Endothelial cell of umbilical vein (primary cell): ENCODE data around the gene GCGR. TPM values are rescaled to one million over a fixed set of nuclear protein-coding genes. Genes with fewer than 3 reads are reported as not detected.

Source experiments
- BruUV-seq: library from RNA; stranded (reverse); fragments of 400-500 nt; replicated peaks from 2 replicates; lab custom pipeline; 2021; lab: Mats Ljungman, UMichigan
- CTCF ChIA-PET: fragments of 300-600, 350-600 bp; sonication (Branson Sonifier 250); formaldehyde crosslinking; loops from one replicate; lab custom pipeline; 2021; ENCODE audit warnings: antibody characterized with exemption, inconsistent platforms; lab: Charles Lee
- POLR2A ChIA-PET: fragments of 300-600, 350-600 bp; sonication (Branson Sonifier 250); formaldehyde crosslinking; loops from one replicate; lab custom pipeline; 2021; ENCODE audit warnings: antibody characterized with exemption, inconsistent platforms; lab: Charles Lee
- DNase-seq: peaks from one replicate; pipeline ENCODE4 v3.0.0-alpha.2; 2011; ENCODE audit warnings: low read depth, low spot score
- FAIRE-seq: peaks from 2 replicates; lab custom pipeline; 2011; peaks lifted over from hg19 to GRCh38; lab: Jason Lieb, UNC
- H2AFZ ChIP-seq: 2 replicates; pipeline ENCODE4 v1.6.0; 2012; ENCODE audit warnings: low read depth, low read length, control low read depth, inconsistent platforms
- H3K27ac ChIP-seq: 2 replicates; pipeline ENCODE4 v1.5.1; 2011; ENCODE audit warnings: low read depth, mild to moderate bottlenecking, control low read depth, low read length, moderate library complexity; ENCODE audit not compliant: insufficient read depth
- H3K27me3 ChIP-seq, 2 experiments: 2 replicates each; pipeline versions ENCODE4 v1.6.0 to v1.6.1; 2011; ENCODE audit warnings: low read length in 2 of 2, mixed read lengths in 1 of 2; ENCODE audit not compliant: control insufficient read depth in 2 of 2, insufficient read depth in 2 of 2
- H3K36me3 ChIP-seq, 2 experiments: 2 replicates in 1 of 2; 3 replicates in 1 of 2; pipeline ENCODE4 v1.5.1; 2011; ENCODE audit warnings: low read length in 2 of 2, mild to moderate bottlenecking in 1 of 2, moderate library complexity in 1 of 2; ENCODE audit not compliant: control insufficient read depth in 2 of 2, insufficient read depth in 2 of 2; ENCODE audit errors: extremely low read depth in 1 of 2
- H3K4me1 ChIP-seq: 3 replicates; pipeline ENCODE4 v1.5.1; 2011; ENCODE audit warnings: mild to moderate bottlenecking, low read length; ENCODE audit not compliant: control insufficient read depth, insufficient read depth; ENCODE audit errors: extremely low read depth
- H3K4me2 ChIP-seq: 2 replicates; pipeline ENCODE4 v1.6.1; 2011; ENCODE audit warnings: low read length, control low read depth, mixed read lengths; ENCODE audit not compliant: insufficient read depth
- H3K4me3 ChIP-seq, 3 experiments: fragments of 200-600 bp in 1 of 3; sonication (generic), shearing (Covaris generic) in 1 of 3; replicated peaks in 1 of 3; 2 replicates each; pipeline ENCODE4 v1.5.1; 2011 to 2016; ENCODE audit warnings: control low read depth in 3 of 3, low read length in 3 of 3, mild to moderate bottlenecking in 2 of 3, inconsistent platforms in 1 of 3, low read depth in 1 of 3, moderate library complexity in 1 of 3; ENCODE audit not compliant: insufficient read depth in 1 of 3
- H3K79me2 ChIP-seq: 2 replicates; pipeline ENCODE4 v1.6.0; 2012; ENCODE audit warnings: low read length, inconsistent platforms; ENCODE audit not compliant: control insufficient read depth, insufficient read depth
- H3K9ac ChIP-seq: replicated peaks from 2 replicates; pipeline ENCODE3; 2011; ENCODE audit warnings: low read length, control low read depth; ENCODE audit not compliant: insufficient read depth; ENCODE audit errors: extremely low read depth
- H3K9me1 ChIP-seq: replicated peaks from 3 replicates; pipeline ENCODE4 v1.6.0; 2011; ENCODE audit warnings: mild to moderate bottlenecking, low read length; ENCODE audit not compliant: control insufficient read depth, insufficient read depth; ENCODE audit errors: extremely low read depth
- H3K9me3 ChIP-seq: replicated peaks from 2 replicates; pipeline ENCODE4 v1.5.1; 2012; ENCODE audit warnings: low read length, inconsistent platforms; ENCODE audit not compliant: control insufficient read depth, insufficient read depth
- H4K20me1 ChIP-seq: replicated peaks from 2 replicates; pipeline ENCODE3; 2011; ENCODE audit warnings: mild to moderate bottlenecking, low read length; ENCODE audit not compliant: control insufficient read depth, insufficient read depth; ENCODE audit errors: extremely low read depth
- FOS ChIP-seq: IDR thresholded peaks from 2 replicates; pipeline ENCODE4 v1.6.1; 2011; ENCODE audit warnings: mild to moderate bottlenecking, low read length, moderate library complexity, borderline replicate concordance; ENCODE audit not compliant: insufficient read depth
- MYC ChIP-seq: IDR thresholded peaks from one replicate; pipeline ENCODE4 v1.6.1; 2011; ENCODE audit warnings: mild to moderate bottlenecking, low read depth, low read length
- POLR2AphosphoS5 ChIP-seq: IDR thresholded peaks from 2 replicates; pipeline ENCODE4 v1.6.1; 2012; ENCODE audit warnings: low read depth, mild to moderate bottlenecking, control low read depth, low read length, moderate library complexity; ENCODE audit not compliant: insufficient read depth
- dilution Hi-C: fragments of 300-500 bp; cut with MboI; formaldehyde crosslinking; loops from one replicate; pipeline ENCODE4 v1.15.0; 2019; ENCODE audit warnings: low sequenced_read_pairs; ENCODE audit not compliant: extremely low pct_ligation_motif_present
- intact Hi-C: fragments of 100-400 bp; cut with micrococcal nuclease; formaldehyde crosslinking; loops from one replicate; pipeline ENCODE4 v1.10.0; 2022
- polyA plus RNA-seq, 4 experiments: library from polyadenylated mRNA; depleted of rRNA in 3 of 4; stranded (reverse) in 3 of 4; unstranded in 1 of 4; fragments of >200 nt; gene quantifications; 2 replicates each; pipeline versions ENCODE4 v1.2.1 to v1.2.3, GENCODE V29; 2011 to 2012; ENCODE audit warnings: missing spikeins in 1 of 4
- total RNA-seq: library from RNA; stranded (reverse); gene quantifications from 2 replicates; pipeline ENCODE4 v1.2.3, GENCODE V29; 2021

GCGR gene
- total and polyA plus RNA-seq, 2 donors (not counting 3 experiments of a cell fraction or from before 2014, with no cell fraction given): not detected

DNA sequence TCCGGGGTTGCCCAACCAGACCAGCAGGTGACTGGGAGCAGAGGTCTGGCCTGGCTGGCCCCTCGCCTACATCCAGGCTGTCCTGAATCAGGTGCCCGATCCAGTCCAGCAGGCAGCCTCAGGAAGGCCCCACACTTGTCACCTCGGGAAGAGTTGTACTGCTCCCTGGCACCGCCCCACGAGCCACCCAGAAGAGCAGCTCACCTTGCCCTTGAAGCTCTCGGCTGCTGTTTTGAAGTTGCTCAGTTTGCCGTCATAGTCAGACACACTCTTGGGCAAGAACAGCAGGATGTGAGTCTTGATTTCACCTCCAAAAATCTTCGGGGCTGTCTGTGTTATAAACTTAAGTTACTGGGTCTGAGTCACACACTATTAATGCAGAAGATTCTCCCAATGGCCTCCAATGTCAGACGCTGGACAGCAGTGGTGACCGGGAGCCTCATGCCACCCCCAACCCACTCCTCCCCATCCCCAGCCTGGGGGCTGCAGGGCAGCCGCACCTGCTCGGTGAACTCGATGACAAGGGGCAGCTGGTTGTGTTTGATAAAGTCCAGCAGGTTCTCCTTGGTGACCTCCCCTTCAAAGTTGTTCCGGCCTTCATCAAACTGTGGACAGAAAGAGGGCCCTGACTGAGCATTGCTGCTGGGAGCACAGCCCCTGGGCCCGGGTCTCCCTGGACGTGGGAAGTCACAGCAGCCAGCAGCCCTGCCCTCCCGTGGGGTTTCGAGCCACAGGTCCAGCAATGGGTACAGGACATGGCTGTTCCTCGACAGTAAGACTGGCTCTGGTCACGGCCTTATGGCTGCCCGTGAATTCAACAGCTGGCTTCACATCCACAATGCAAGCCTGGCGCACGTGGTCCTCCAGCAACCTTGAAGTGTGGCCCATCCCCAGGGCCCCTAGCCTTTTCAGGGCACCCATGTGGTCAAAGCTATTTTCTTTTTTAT lies 43.1 kb downstream of the GCGR start:
- Histone ChIP-seq H3K27ac (no peak overlapping the region), H3K27me3 (no peaks in the 10 kb centered on the region), H3K4me3 (no peak overlapping the region), H3K36me3 (peaks cover 29 to 62% of the 10 kb centered on the region in 2 experiments), H3K4me2 (no peak overlapping the region), H3K9ac (no peak overlapping the region), H2AFZ (no peak overlapping the region), H3K4me1 (no peaks in the 10 kb centered on the region), H3K79me2 (peaks cover 3% of the 10 kb centered on the region), H4K20me1 (no peaks in the 10 kb centered on the region), H3K9me3 (no peaks in the 10 kb centered on the region), H3K9me1 (no peaks in the 10 kb centered on the region)
- ChIA-PET POLR2A (interaction anchor here (0.7 kb wide), 1 partner anchor 10 kb away, joined by 8 read pairs; no protein-coding TSS in a partner anchor), CTCF (no interaction called here)
- dilution Hi-C loops: no loop called here
- no peak for FAIRE-seq
- no TSS peak for BruUV-seq
- TF ChIP-seq MYC (no peak), POLR2AphosphoS5 (peak; percentile 16)
- intact Hi-C loops: no loop called here
- no peak for DNase-seq

DNA sequence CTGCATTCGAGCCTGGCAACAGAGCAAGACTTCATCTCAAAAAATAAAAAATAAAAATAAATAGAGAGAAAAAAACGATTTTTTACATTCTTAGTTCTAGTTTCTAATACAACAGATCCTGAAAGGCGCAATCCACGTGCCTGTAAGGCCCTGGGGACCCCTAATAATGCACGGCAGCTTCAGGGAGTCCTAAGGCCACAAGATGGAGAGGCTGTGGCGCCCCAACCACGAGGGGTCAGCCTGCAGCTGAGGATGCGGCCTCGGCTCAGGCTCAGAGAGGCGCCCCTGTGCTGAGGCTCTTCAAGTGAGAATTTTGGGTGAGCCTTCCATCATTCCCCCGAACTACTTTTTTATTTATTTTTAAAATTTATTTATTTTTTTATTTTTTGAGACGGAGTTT lies 45.5 kb downstream of the GCGR start:
- Histone ChIP-seq H4K20me1 (no peaks in the 10 kb centered on the region), H3K79me2 (peaks cover 22% of the 10 kb centered on the region), H2AFZ (no peak overlapping the region), H3K27ac (no peak overlapping the region), H3K27me3 (no peaks in the 10 kb centered on the region), H3K4me3 (no peak overlapping the region), H3K9me1 (no peaks in the 10 kb centered on the region), H3K36me3 (peaks cover 26 to 66% of the 10 kb centered on the region in 2 experiments), H3K4me1 (no peaks in the 10 kb centered on the region), H3K9ac (no peak overlapping the region), H3K4me2 (no peak overlapping the region), H3K9me3 (no peaks in the 10 kb centered on the region)
- dilution Hi-C loops (no loop called here), intact Hi-C loops (no loop called here)
- no peak for TF ChIP-seq FOS
- BruUV-seq: no TSS peak
- ChIA-PET CTCF (no interaction called here), POLR2A (no interaction called here)
- no peak for DNase-seq
- no peak for FAIRE-seq
